ENCODE data around the gene THSD4. TPM values are rescaled to one million over a fixed set of nuclear protein-coding genes. Genes with fewer than 3 reads are reported as not detected.
"Not testable (repeated sequence)": the region's sequence is repeated elsewhere in the genome, so short reads cannot be mapped to it uniquely, and the experiment has no call there.

Gene THSD4
- total RNA-seq, 5 donors from 2014 or later (not counting 1 experiment from before 2014, with no cell fraction given) = 0.03 to 0.23 (median 0.18) TPM; not detected in 2

DNA sequence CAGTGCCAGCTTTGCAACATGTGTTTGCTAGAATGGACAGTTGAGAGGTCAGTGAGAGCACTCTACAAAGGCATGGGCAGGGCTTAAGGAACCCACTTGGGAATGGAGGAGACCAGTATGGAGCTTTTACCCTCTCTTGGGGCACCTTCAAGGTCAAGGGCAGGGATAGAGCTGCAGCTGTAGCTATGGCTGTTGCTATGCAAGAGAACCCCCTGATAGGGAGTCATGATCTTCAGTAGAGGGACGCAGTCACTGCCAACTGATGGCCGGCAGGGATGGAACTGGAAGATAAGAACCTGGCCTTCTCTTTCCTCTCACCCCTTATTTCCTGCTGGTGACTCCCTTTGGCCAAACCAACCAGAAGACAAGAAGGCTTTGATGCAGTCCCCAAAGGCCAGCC is 40.3 kb downstream of the THSD4 start:
- H3K27ac ChIP-seq (ENCODE audit: low read length) = no peak overlapping the region
- ChIA-PET CTCF (no interaction called here), POLR2A (no interaction called here)
- H3K36me3 Mint-ChIP-seq = no peaks in the 10 kb centered on the region
- no peak overlapping the region for H3K27ac Mint-ChIP-seq
- H3K36me3 ChIP-seq (ENCODE audit: control insufficient read depth in 2 of 2, extremely low read depth in 1 of 2, insufficient read depth in 1 of 2, low read length in 1 of 2) = no peaks in the 10 kb centered on the region
- H3K4me3 Mint-ChIP-seq = no peak overlapping the region
- H3K4me1 Mint-ChIP-seq = no peaks in the 10 kb centered on the region
- H3K9me3 ChIP-seq = no peaks in the 10 kb centered on the region
- ATAC-seq (replicated peaks in 1 of 4) (no peak), DNase-seq (no peak)
- H3K27me3 ChIP-seq (replicated peaks in 1 of 2; ENCODE audit: control insufficient read depth in 2 of 2, extremely low read depth in 1 of 2, insufficient read depth in 2 of 2, low read length in 1 of 2) = peaks cover 0 to 10% of the 10 kb centered on the region in 2 experiments
- H3K4me1 ChIP-seq (ENCODE audit: control insufficient read depth in 1 of 2, extremely low read depth in 1 of 2, insufficient read depth in 2 of 2, low read length in 2 of 2) = no peaks in the 10 kb centered on the region
- H3K27me3 Mint-ChIP-seq = peaks cover 7 to 17% of the 10 kb centered on the region in 2 donors
- H3K9me3 Mint-ChIP-seq = no peaks in the 10 kb centered on the region
- H3K4me3 ChIP-seq (ENCODE audit: control insufficient read depth in 1 of 2, extremely low read depth in 1 of 2, low read length in 1 of 2) = no peak overlapping the region
- WGBS (ENCODE audit: insufficient coverage) = no CpG with 5 or more reads among the region's 2 CpGs

DNA sequence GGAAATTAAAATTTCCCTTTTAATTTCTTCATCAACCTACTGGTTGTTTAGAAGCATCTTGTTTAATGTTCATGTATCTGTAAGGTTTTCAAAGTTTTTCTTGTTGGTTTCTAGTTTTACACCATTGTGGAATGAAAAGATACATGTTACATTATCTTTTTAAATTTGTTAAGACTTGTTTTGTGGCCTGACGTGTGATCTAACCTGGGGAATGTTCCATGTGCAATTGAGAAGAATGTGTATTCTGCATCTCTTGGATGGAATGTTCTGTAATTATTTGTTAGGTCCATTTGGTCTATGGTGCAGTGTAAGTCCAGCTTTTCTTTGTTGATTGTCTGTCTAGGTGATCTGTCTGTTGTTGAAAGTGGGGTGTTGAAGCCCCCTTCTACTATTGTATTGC is 45.7 kb downstream of the THSD4 start:
- Mint-ChIP-seq H3K9me3 (peaks cover 10 to 16% (median 13%) of the 10 kb centered on the region in 3 donors), H3K27me3 (peaks cover 25 to 29% of the 10 kb centered on the region in 2 donors), H3K4me1 (no peaks in the 10 kb centered on the region), H3K27ac (no peak overlapping the region), H3K4me3 (no peak overlapping the region), H3K36me3 (no peaks in the 10 kb centered on the region)
- Histone ChIP-seq H3K27ac (ENCODE audit: low read length) (no peak overlapping the region), H3K4me3 (ENCODE audit: control insufficient read depth in 1 of 2, extremely low read depth in 1 of 2, low read length in 1 of 2) (no peak overlapping the region), H3K27me3 (replicated peaks in 1 of 2; ENCODE audit: control insufficient read depth in 2 of 2, extremely low read depth in 1 of 2, insufficient read depth in 2 of 2, low read length in 1 of 2) (peaks cover 0 to 6% of the 10 kb centered on the region in 2 experiments), H3K36me3 (ENCODE audit: control insufficient read depth in 2 of 2, extremely low read depth in 1 of 2, insufficient read depth in 1 of 2, low read length in 1 of 2) (no peaks in the 10 kb centered on the region), H3K4me1 (ENCODE audit: control insufficient read depth in 1 of 2, extremely low read depth in 1 of 2, insufficient read depth in 2 of 2, low read length in 2 of 2) (no peaks in the 10 kb centered on the region), H3K9me3 (no peaks in the 10 kb centered on the region)
- ChIA-PET POLR2A (no interaction called here), CTCF (no interaction called here)
- no peak for DNase-seq
- WGBS (ENCODE audit: insufficient coverage) = no CpG with 5 or more reads among the region's 1 CpG
- ATAC-seq (replicated peaks in 1 of 4) = no peak

DNA sequence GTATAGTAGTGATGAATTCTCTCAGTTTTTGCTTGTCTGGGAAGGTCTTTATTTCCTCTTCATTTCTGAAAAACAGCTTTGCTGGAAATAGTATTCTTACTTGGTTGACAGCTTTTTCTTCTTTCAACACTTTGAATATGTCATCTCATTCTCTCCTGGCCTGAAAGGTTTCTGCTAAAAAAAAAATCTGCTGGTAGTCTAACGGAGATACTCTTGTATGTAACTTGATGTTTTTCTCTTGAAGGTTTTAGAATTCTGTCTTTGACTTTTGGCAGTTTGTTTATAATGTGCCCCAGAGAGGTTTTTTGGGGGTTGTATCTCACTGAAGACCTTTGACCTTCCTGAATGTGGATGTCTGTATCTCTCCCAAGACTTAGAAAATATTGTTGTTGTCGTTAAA is 47.0 kb downstream of the THSD4 start:
- no peaks in the 10 kb centered on the region for H3K36me3 Mint-ChIP-seq
- Histone ChIP-seq H3K4me1 (ENCODE audit: control insufficient read depth in 1 of 2, extremely low read depth in 1 of 2, insufficient read depth in 2 of 2, low read length in 2 of 2) (no peaks in the 10 kb centered on the region), H3K27ac (ENCODE audit: low read length) (no peak overlapping the region), H3K27me3 (replicated peaks in 1 of 2; ENCODE audit: control insufficient read depth in 2 of 2, extremely low read depth in 1 of 2, insufficient read depth in 2 of 2, low read length in 1 of 2) (peaks cover 0 to 6% of the 10 kb centered on the region in 2 experiments), H3K36me3 (ENCODE audit: control insufficient read depth in 2 of 2, extremely low read depth in 1 of 2, insufficient read depth in 1 of 2, low read length in 1 of 2) (no peaks in the 10 kb centered on the region), H3K9me3 (no peaks in the 10 kb centered on the region), H3K4me3 (ENCODE audit: control insufficient read depth in 1 of 2, extremely low read depth in 1 of 2, low read length in 1 of 2) (no peak overlapping the region)
- no peak overlapping the region for H3K4me3 Mint-ChIP-seq
- ATAC-seq (replicated peaks in 1 of 4) (no peak), DNase-seq (no peak)
- ChIA-PET POLR2A (no interaction called here), CTCF (interaction anchor here in 1 of 2 donors (0.7 kb wide), 1 partner anchor 418 kb away, joined by 3 read pairs; no protein-coding TSS in a partner anchor)
- WGBS (ENCODE audit: insufficient coverage) = no CpG with 5 or more reads among the region's 2 CpGs
- H3K4me1 Mint-ChIP-seq = no peaks in the 10 kb centered on the region
- H3K9me3 Mint-ChIP-seq = peaks cover 10 to 16% (median 13%) of the 10 kb centered on the region in 3 donors
- no peak overlapping the region for H3K27ac Mint-ChIP-seq
- H3K27me3 Mint-ChIP-seq = peaks cover 34 to 41% of the 10 kb centered on the region in 2 donors

DNA sequence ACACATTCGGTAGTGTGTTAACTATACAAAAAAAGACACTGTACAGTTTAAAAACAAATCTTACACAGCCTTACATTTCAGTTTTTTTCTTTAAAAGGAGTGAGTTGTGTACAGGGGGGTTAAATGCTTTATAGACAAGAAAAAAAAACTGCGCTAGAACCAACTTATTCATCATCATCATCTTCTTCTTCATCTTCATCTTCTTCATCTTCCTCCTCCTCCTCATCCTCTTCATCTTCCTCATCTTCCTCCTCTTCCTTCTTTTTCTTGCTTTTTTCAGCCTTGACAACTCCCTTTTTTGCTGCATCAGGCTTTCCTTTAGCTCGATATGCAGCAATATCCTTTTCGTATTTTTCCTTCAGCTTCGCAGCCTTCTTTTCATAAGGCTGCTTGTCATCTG is 49.3 kb downstream of the THSD4 start:
- H3K9me3 ChIP-seq; POLR2A ChIA-PET; H3K36me3 ChIP-seq (ENCODE audit: control insufficient read depth in 2 of 2, extremely low read depth in 1 of 2, insufficient read depth in 1 of 2, low read length in 1 of 2); H3K27ac Mint-ChIP-seq; H3K4me3 ChIP-seq (ENCODE audit: control insufficient read depth in 1 of 2, extremely low read depth in 1 of 2, low read length in 1 of 2); H3K27ac ChIP-seq (ENCODE audit: low read length); ATAC-seq (replicated peaks in 1 of 4); H3K4me1 ChIP-seq (ENCODE audit: control insufficient read depth in 1 of 2, extremely low read depth in 1 of 2, insufficient read depth in 2 of 2, low read length in 2 of 2); DNase-seq; CTCF ChIA-PET; H3K36me3 Mint-ChIP-seq; H3K4me1 Mint-ChIP-seq; H3K4me3 Mint-ChIP-seq; H3K27me3 ChIP-seq (replicated peaks in 1 of 2; ENCODE audit: control insufficient read depth in 2 of 2, extremely low read depth in 1 of 2, insufficient read depth in 2 of 2, low read length in 1 of 2): not testable (repeated sequence)
- WGBS (ENCODE audit: insufficient coverage) = no CpG with 5 or more reads among the region's 5 CpGs
- Mint-ChIP-seq H3K9me3 (peaks cover 10 to 16% (median 13%) of the 10 kb centered on the region in 3 donors), H3K27me3 (peaks cover 40 to 49% of the 10 kb centered on the region in 2 donors)

DNA sequence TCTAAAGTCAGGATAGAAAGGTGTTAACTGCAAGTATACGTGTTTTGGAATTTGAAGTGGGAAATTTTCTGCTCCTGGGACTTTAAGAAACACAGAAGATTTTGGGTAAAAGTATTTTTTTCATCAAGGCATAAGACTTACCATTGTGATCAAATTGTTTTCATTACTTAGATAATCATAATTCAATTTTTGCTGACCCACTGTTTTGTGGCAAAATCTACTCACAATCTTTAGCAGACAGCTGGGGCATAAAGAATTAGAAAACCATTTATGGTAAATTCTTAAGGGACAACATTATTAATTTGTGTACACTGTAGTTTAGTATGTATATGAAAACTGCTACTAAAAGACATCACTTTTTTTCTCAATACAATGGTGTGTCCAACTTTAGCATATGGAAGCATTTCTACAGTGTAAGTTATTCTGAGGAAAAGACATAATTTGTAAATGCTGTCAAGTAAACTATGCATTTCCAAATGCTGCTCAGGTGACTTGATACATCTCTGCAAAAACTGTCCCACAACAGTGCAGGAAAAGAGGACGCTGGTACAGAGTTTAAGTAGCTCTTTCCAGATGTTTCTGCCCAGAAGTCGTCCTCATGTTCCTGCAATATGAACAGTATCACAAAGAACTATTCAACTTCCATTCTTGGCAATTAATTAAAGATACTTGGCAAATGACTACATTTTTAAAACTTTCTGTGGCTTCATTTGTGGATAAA is 52.3 kb downstream of the THSD4 start:
- Histone ChIP-seq H3K27ac (ENCODE audit: low read length) (no peak overlapping the region), H3K36me3 (ENCODE audit: control insufficient read depth in 2 of 2, extremely low read depth in 1 of 2, insufficient read depth in 1 of 2, low read length in 1 of 2) (no peaks in the 10 kb centered on the region), H3K9me3 (peaks cover 3% of the 10 kb centered on the region), H3K27me3 (replicated peaks in 1 of 2; ENCODE audit: control insufficient read depth in 2 of 2, extremely low read depth in 1 of 2, insufficient read depth in 2 of 2, low read length in 1 of 2) (peaks cover 0 to 10% of the 10 kb centered on the region in 2 experiments), H3K4me3 (ENCODE audit: control insufficient read depth in 1 of 2, extremely low read depth in 1 of 2, low read length in 1 of 2) (no peak overlapping the region), H3K4me1 (ENCODE audit: control insufficient read depth in 1 of 2, extremely low read depth in 1 of 2, insufficient read depth in 2 of 2, low read length in 2 of 2) (no peaks in the 10 kb centered on the region)
- DNase-seq = no peak
- H3K27ac Mint-ChIP-seq = no peak overlapping the region
- no peaks in the 10 kb centered on the region for H3K36me3 Mint-ChIP-seq
- H3K27me3 Mint-ChIP-seq = peaks cover 35 to 36% of the 10 kb centered on the region in 2 donors
- no CpG with 5 or more reads among the region's 3 CpGs for WGBS (ENCODE audit: insufficient coverage)
- POLR2A ChIA-PET = no interaction called here
- H3K4me3 Mint-ChIP-seq = no peak overlapping the region
- CTCF ChIA-PET = no interaction called here
- peaks cover 8 to 23% (median 10%) of the 10 kb centered on the region in 3 donors for H3K9me3 Mint-ChIP-seq
- ATAC-seq (replicated peaks in 1 of 4) = no peak
- H3K4me1 Mint-ChIP-seq = no peaks in the 10 kb centered on the region

DNA sequence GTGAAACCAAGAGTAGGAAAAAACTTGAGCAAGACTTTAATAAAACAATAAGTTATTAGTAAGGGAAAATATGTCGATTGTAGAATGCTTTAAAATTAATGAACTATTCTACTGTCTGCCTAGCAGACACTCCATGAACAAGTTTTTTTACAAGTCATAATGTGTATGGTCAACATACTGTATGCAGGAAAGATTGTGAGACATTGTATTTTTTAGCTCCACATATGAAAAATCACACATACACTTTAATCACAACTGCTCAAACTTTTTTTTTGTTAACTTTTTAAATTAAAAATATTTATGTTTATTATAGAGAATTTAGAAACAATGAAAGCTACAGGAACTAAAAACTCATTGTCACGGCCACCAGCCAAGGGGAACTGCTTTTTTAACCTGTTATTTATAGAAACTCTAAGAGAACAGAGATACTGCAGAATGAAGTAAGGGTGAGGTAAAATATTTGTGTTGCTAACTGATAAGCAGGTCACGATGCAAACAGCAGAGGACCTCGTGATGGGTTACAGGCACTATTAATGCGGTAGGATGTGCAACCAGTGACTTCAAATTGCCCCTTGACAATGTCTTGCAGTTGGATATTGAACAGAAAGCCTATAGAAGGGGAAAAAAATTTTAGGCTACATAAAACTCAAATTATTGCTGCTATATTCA is 53.0 kb downstream of the THSD4 start:
- H3K4me3 Mint-ChIP-seq = no peak overlapping the region
- DNase-seq (no peak), ATAC-seq (replicated peaks in 1 of 4) (no peak)
- peaks cover 30 to 32% of the 10 kb centered on the region in 2 donors for H3K27me3 Mint-ChIP-seq
- ChIA-PET CTCF (no interaction called here), POLR2A (no interaction called here)
- Histone ChIP-seq H3K4me3 (ENCODE audit: control insufficient read depth in 1 of 2, extremely low read depth in 1 of 2, low read length in 1 of 2) (no peak overlapping the region), H3K4me1 (ENCODE audit: control insufficient read depth in 1 of 2, extremely low read depth in 1 of 2, insufficient read depth in 2 of 2, low read length in 2 of 2) (no peaks in the 10 kb centered on the region), H3K36me3 (ENCODE audit: control insufficient read depth in 2 of 2, extremely low read depth in 1 of 2, insufficient read depth in 1 of 2, low read length in 1 of 2) (no peaks in the 10 kb centered on the region), H3K27ac (ENCODE audit: low read length) (no peak overlapping the region), H3K27me3 (replicated peaks in 1 of 2; ENCODE audit: control insufficient read depth in 2 of 2, extremely low read depth in 1 of 2, insufficient read depth in 2 of 2, low read length in 1 of 2) (peaks cover 0 to 10% of the 10 kb centered on the region in 2 experiments), H3K9me3 (peaks cover 3% of the 10 kb centered on the region)
- peaks cover 6 to 25% (median 11%) of the 10 kb centered on the region in 3 donors for H3K9me3 Mint-ChIP-seq
- WGBS (ENCODE audit: insufficient coverage) = 0% methylated on average over 2 of the region's 5 CpGs
- no peaks in the 10 kb centered on the region for H3K4me1 Mint-ChIP-seq
- H3K27ac Mint-ChIP-seq = no peak overlapping the region
- H3K36me3 Mint-ChIP-seq = no peaks in the 10 kb centered on the region

All from T-cell (primary cell).